Loucy (cell line): ENCODE results near the gene MMRN1.

Source experiments
- H2AFZ ChIP-seq: fragments of 200-600 bp; sonication (generic); 2 replicates; pipeline ENCODE4 v1.6.0; 2016; ENCODE audit warnings: antibody characterized with exemption, mild to moderate bottlenecking, low read length, moderate library complexity
- H3F3A ChIP-seq: fragments of 200-600 bp; 2 replicates; pipeline ENCODE4 v1.6.0; 2016; ENCODE audit warnings: antibody characterized with exemption, low read depth, mild to moderate bottlenecking
- H3K27me3 ChIP-seq: fragments of 200-600 bp; sonication (generic); 2 replicates; pipeline ENCODE4 v1.6.1; 2014; ENCODE audit warnings: low read length, mild to moderate bottlenecking; ENCODE audit not compliant: insufficient read depth, poor library complexity, severe bottlenecking
- H3K36me3 ChIP-seq: fragments of 200-600 bp; sonication (generic); 2 replicates; pipeline ENCODE4 v1.6.1; 2016; ENCODE audit warnings: low read length; ENCODE audit not compliant: insufficient read depth
- H3K4me1 ChIP-seq: fragments of 200-600 bp; sonication (generic); 2 replicates; pipeline ENCODE4 v1.5.1; 2014; ENCODE audit warnings: low read length, mild to moderate bottlenecking; ENCODE audit not compliant: insufficient read depth, poor library complexity, severe bottlenecking
- H3K4me2 ChIP-seq: fragments of 200-600 bp; sonication (generic); 2 replicates; pipeline ENCODE4 v1.6.0; 2014; ENCODE audit warnings: antibody characterized with exemption, low read length, low read depth, mild to moderate bottlenecking; ENCODE audit not compliant: poor library complexity, severe bottlenecking
- H3K4me3 ChIP-seq: fragments of 200-600 bp; sonication (generic); 2 replicates; pipeline ENCODE4 v1.5.1; 2014; ENCODE audit warnings: low read length, mild to moderate bottlenecking, mixed read lengths; ENCODE audit not compliant: poor library complexity, severe bottlenecking
- H3K79me2 ChIP-seq: fragments of 200-600 bp; sonication (generic); 2 replicates; pipeline ENCODE4 v1.6.1; 2014; ENCODE audit warnings: low read length; ENCODE audit not compliant: insufficient read depth
- H3K9ac ChIP-seq: fragments of 200-600 bp; sonication (generic); 2 replicates; pipeline ENCODE4 v1.6.0; 2014; ENCODE audit warnings: mild to moderate bottlenecking, low read depth, low read length, moderate library complexity; ENCODE audit not compliant: poor library complexity, severe bottlenecking
- H3K9me2 ChIP-seq: fragments of 200-600 bp; sonication (generic); replicated peaks from 2 replicates; pipeline ENCODE4 v1.6.1; 2016; ENCODE audit warnings: low read depth, low read length, mixed read lengths
- H3K9me3 ChIP-seq: fragments of 200-600 bp; sonication (generic); 2 replicates; pipeline ENCODE4 v1.6.1; 2014; ENCODE audit warnings: mild to moderate bottlenecking, antibody characterized with exemption, low read length, low read depth; ENCODE audit not compliant: insufficient read depth
- H4K20me1 ChIP-seq: fragments of 200-600 bp; sonication (generic); 2 replicates; pipeline ENCODE4 v1.6.0; 2014; ENCODE audit warnings: antibody characterized with exemption, low read length, mild to moderate bottlenecking; ENCODE audit not compliant: insufficient read depth, poor library complexity, severe bottlenecking
- CTCF ChIP-seq: fragments of 200-600 bp; sonication (generic); conservative IDR thresholded peaks from 2 replicates; pipeline ENCODE4 v1.5.1; 2014; ENCODE audit warnings: mild to moderate bottlenecking, antibody characterized with exemption, low read length
- EZH2phosphoT487 ChIP-seq: fragments of 200-600 bp; IDR thresholded peaks from 2 replicates; pipeline ENCODE4 v1.6.1; 2018; ENCODE audit warnings: antibody characterized with exemption, mild to moderate bottlenecking, moderate library complexity, borderline replicate concordance

The MMRN1 gene

GRCh38 chr4:89995006-89995405, 100.4 kb downstream of the MMRN1 start:
- H3K27me3 ChIP-seq: no peaks in the 10 kb centered on the region

GRCh38 chr4:89995814-89996213, 101.2 kb downstream of the MMRN1 start:
- H3K9ac ChIP-seq: no peak overlapping the region

More at GRCh38 chr4:89995006-89995405, 100.4 kb downstream of the MMRN1 start:
- TF ChIP-seq CTCF (no peak), EZH2phosphoT487 (no peak)
- Histone ChIP-seq H3K4me2 (no peak overlapping the region), H3K4me1 (no peaks in the 10 kb centered on the region), H3K36me3 (no peaks in the 10 kb centered on the region), H3K79me2 (no peaks in the 10 kb centered on the region), H3K9ac (no peak overlapping the region), H3K9me2 (no peaks in the 10 kb centered on the region), H4K20me1 (no peaks in the 10 kb centered on the region), H3F3A (no peaks in the 10 kb centered on the region), H2AFZ (no peak overlapping the region), H3K9me3 (no peaks in the 10 kb centered on the region), H3K4me3 (no peak overlapping the region)

GRCh38 chr4:89997171-89997704, 102.6 kb downstream of the MMRN1 start:
- H3K4me1 ChIP-seq: no peaks in the 10 kb centered on the region
- no peaks in the 10 kb centered on the region for H3F3A ChIP-seq
- TF ChIP-seq EZH2phosphoT487: no peak
- no peak for TF ChIP-seq CTCF
- H3K9ac ChIP-seq: no peak overlapping the region
- H2AFZ ChIP-seq: no peak overlapping the region
- no peaks in the 10 kb centered on the region for H3K27me3 ChIP-seq
- H3K9me2 ChIP-seq: no peaks in the 10 kb centered on the region
- H3K36me3 ChIP-seq: no peaks in the 10 kb centered on the region
- no peaks in the 10 kb centered on the region for H3K79me2 ChIP-seq
- H3K9me3 ChIP-seq: no peaks in the 10 kb centered on the region
- H4K20me1 ChIP-seq: no peaks in the 10 kb centered on the region
- no peak overlapping the region for H3K4me2 ChIP-seq
- H3K4me3 ChIP-seq: no peak overlapping the region

More at GRCh38 chr4:89995814-89996213, 101.2 kb downstream of the MMRN1 start:
- H3F3A ChIP-seq: no peaks in the 10 kb centered on the region
- no peaks in the 10 kb centered on the region for H3K27me3 ChIP-seq
- no peak for TF ChIP-seq EZH2phosphoT487
- no peak for TF ChIP-seq CTCF
- no peaks in the 10 kb centered on the region for H3K9me2 ChIP-seq
- no peaks in the 10 kb centered on the region for H3K79me2 ChIP-seq
- no peak overlapping the region for H3K4me2 ChIP-seq
- H3K4me1 ChIP-seq: no peaks in the 10 kb centered on the region
- H2AFZ ChIP-seq: no peak overlapping the region
- no peaks in the 10 kb centered on the region for H3K36me3 ChIP-seq
- H3K9me3 ChIP-seq: no peaks in the 10 kb centered on the region
- H4K20me1 ChIP-seq: no peaks in the 10 kb centered on the region
- H3K4me3 ChIP-seq: no peak overlapping the region
